HL-60 (cell line): ENCODE measurements around the gene HHATL.

Source experiments
- DNase-seq, 2 experiments: peaks; one replicate each; pipeline ENCODE4 v3.0.0-alpha.2; 2010 to 2020; ENCODE audit warnings: low read depth in 1 of 2, low spot score in 1 of 2
- H3K27ac ChIP-seq: fragments of 250-450 bp; sonication (Bioruptor Pico); replicated peaks from 2 replicates; pipeline ENCODE4 v1.5.1; 2020; ENCODE audit warnings: mild to moderate bottlenecking, moderate library complexity
- H3K27me3 ChIP-seq: fragments of 250-450 bp; sonication (Bioruptor Pico); 2 replicates; pipeline ENCODE4 v1.5.1; 2021; ENCODE audit warnings: mild to moderate bottlenecking, moderate library complexity; ENCODE audit not compliant: insufficient read depth, poor library complexity, severe bottlenecking
- H3K4me3 ChIP-seq: replicated peaks from 2 replicates; pipeline ENCODE4 v1.5.1; 2011; ENCODE audit warnings: mild to moderate bottlenecking, control low read depth, low read length; ENCODE audit not compliant: insufficient read depth
- GABPA ChIP-seq: IDR thresholded peaks from 2 replicates; pipeline ENCODE4 v1.6.1; 2012; ENCODE audit warnings: low read depth
- POLR2AphosphoS5 ChIP-seq: IDR thresholded peaks from 2 replicates; pipeline ENCODE4 v1.6.1; 2012; ENCODE audit warnings: low read depth
- SPI1 ChIP-seq: IDR thresholded peaks from 2 replicates; pipeline ENCODE4 v1.6.1; 2012; ENCODE audit warnings: low read depth, mild to moderate bottlenecking, borderline replicate concordance
- TF ChIP-seq, protein P1 (sequence below): IDR thresholded peaks from 2 replicates; pipeline ENCODE4 v1.6.1; 2012; ENCODE audit warnings: low read depth; ENCODE audit not compliant: insufficient replicate concordance
- TF ChIP-seq, protein P2 (sequence below): IDR thresholded peaks from one replicate; pipeline ENCODE4 v1.5.1; 2011; ENCODE audit warnings: low read length, control low read depth, inconsistent platforms; ENCODE audit not compliant: insufficient read depth

The HHATL gene

GRCh38 chr3:42720126-42720525 lies 17.5 kb upstream of the HHATL start:
- no peak overlapping the region for H3K4me3 ChIP-seq
- peak; percentile 23 to 72 for DNase-seq
- no peak for TF ChIP-seq GABPA
- TF ChIP-seq, protein P1, sequence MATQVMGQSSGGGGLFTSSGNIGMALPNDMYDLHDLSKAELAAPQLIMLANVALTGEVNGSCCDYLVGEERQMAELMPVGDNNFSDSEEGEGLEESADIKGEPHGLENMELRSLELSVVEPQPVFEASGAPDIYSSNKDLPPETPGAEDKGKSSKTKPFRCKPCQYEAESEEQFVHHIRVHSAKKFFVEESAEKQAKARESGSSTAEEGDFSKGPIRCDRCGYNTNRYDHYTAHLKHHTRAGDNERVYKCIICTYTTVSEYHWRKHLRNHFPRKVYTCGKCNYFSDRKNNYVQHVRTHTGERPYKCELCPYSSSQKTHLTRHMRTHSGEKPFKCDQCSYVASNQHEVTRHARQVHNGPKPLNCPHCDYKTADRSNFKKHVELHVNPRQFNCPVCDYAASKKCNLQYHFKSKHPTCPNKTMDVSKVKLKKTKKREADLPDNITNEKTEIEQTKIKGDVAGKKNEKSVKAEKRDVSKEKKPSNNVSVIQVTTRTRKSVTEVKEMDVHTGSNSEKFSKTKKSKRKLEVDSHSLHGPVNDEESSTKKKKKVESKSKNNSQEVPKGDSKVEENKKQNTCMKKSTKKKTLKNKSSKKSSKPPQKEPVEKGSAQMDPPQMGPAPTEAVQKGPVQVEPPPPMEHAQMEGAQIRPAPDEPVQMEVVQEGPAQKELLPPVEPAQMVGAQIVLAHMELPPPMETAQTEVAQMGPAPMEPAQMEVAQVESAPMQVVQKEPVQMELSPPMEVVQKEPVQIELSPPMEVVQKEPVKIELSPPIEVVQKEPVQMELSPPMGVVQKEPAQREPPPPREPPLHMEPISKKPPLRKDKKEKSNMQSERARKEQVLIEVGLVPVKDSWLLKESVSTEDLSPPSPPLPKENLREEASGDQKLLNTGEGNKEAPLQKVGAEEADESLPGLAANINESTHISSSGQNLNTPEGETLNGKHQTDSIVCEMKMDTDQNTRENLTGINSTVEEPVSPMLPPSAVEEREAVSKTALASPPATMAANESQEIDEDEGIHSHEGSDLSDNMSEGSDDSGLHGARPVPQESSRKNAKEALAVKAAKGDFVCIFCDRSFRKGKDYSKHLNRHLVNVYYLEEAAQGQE, result no peak
- TF ChIP-seq SPI1, result no peak
- TF ChIP-seq, protein P2, sequence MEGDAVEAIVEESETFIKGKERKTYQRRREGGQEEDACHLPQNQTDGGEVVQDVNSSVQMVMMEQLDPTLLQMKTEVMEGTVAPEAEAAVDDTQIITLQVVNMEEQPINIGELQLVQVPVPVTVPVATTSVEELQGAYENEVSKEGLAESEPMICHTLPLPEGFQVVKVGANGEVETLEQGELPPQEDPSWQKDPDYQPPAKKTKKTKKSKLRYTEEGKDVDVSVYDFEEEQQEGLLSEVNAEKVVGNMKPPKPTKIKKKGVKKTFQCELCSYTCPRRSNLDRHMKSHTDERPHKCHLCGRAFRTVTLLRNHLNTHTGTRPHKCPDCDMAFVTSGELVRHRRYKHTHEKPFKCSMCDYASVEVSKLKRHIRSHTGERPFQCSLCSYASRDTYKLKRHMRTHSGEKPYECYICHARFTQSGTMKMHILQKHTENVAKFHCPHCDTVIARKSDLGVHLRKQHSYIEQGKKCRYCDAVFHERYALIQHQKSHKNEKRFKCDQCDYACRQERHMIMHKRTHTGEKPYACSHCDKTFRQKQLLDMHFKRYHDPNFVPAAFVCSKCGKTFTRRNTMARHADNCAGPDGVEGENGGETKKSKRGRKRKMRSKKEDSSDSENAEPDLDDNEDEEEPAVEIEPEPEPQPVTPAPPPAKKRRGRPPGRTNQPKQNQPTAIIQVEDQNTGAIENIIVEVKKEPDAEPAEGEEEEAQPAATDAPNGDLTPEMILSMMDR, result no peak
- no peak for TF ChIP-seq POLR2AphosphoS5

GRCh38 chr3:42719002-42719401 lies 16.4 kb upstream of the HHATL start:
- Histone ChIP-seq H3K27me3 (no peaks in the 10 kb centered on the region), H3K27ac (no peak overlapping the region), H3K4me3 (no peak overlapping the region)
- TF ChIP-seq, protein P2, result no peak
- TF ChIP-seq GABPA (no peak), SPI1 (no peak)
- TF ChIP-seq, protein P1, result no peak
- DNase-seq, result no peak

More at GRCh38 chr3:42720126-42720525, 17.5 kb upstream of the HHATL start:
- Histone ChIP-seq H3K27me3 (no peaks in the 10 kb centered on the region), H3K27ac (peak overlapping the region; percentile 62)

DNA sequence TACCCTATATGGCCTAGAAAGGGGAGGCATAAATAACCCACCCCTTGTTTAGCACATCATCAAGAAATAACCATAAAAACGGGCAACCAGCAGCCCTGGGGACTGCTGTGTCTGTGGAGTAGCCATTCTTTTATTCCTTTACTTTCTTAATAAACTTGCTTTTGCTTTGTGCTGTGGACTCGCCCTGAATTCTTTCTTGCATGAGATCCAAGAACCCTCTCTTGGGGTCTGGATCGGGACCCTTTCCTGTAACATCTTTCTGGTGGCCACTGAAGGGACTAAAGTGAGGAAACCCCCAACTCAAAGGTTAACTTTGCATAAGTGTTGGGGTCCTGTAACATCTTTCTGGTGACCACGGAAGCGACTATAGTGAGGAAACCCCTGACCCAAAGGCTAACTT lies 15.7 kb upstream of the HHATL start:
- no peak for DNase-seq
- H3K27me3 ChIP-seq, result no peaks in the 10 kb centered on the region
- peak overlapping the region; percentile 23 for H3K27ac ChIP-seq
- no peak overlapping the region for H3K4me3 ChIP-seq
- TF ChIP-seq POLR2AphosphoS5 (no peak), SPI1 (no peak), GABPA (no peak)
- TF ChIP-seq, protein P2, result no peak
- TF ChIP-seq, protein P1, result no peak
